A673 (cell line): ENCODE results near the gene MAP10.

ENCODE experiments used
- EZH2 ChIP-seq: fragments of 200-600 bp; sonication (generic); IDR thresholded peaks from 2 replicates; pipeline ENCODE4 v1.6.1; 2017; ENCODE audit warnings: borderline replicate concordance, low read depth, mild to moderate bottlenecking, mixed read lengths, antibody characterized with exemption, low read length; ENCODE audit not compliant: poor library complexity, severe bottlenecking
- TF ChIP-seq, protein P1 (sequence below): fragments of 300-800, 200-600 bp; sonication (generic); conservative IDR thresholded peaks from 2 replicates; pipeline ENCODE4 v1.5.1; 2017; ENCODE audit warnings: low read depth, mild to moderate bottlenecking, antibody characterized with exemption, low read length, moderate library complexity, mixed read lengths

DNA sequence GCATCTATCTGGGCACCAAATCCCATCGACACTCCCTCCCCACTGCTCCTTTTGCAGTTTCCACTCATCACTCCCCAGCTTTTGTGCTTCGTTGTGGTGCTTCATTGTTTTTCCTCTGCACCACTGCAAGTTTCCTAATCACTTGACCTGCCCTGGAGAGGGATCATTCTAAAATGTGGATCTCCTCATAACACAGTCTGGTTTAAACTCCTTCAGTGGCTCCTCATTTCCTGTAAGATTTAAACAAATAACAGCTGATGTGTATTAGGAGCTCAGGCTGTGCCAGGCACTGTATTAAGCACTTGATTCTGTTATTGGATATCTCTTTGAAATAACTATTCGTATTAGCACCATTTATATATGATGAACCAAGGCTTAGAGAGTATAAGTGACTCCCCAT, 51.3 kb downstream of the MAP10 start:
- no peak for TF ChIP-seq EZH2
- TF ChIP-seq, protein P1, sequence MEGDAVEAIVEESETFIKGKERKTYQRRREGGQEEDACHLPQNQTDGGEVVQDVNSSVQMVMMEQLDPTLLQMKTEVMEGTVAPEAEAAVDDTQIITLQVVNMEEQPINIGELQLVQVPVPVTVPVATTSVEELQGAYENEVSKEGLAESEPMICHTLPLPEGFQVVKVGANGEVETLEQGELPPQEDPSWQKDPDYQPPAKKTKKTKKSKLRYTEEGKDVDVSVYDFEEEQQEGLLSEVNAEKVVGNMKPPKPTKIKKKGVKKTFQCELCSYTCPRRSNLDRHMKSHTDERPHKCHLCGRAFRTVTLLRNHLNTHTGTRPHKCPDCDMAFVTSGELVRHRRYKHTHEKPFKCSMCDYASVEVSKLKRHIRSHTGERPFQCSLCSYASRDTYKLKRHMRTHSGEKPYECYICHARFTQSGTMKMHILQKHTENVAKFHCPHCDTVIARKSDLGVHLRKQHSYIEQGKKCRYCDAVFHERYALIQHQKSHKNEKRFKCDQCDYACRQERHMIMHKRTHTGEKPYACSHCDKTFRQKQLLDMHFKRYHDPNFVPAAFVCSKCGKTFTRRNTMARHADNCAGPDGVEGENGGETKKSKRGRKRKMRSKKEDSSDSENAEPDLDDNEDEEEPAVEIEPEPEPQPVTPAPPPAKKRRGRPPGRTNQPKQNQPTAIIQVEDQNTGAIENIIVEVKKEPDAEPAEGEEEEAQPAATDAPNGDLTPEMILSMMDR = no peak
